OCI-LY7 (cell line): ENCODE data around the gene HEMGN. TPM values are rescaled to one million over a fixed set of nuclear protein-coding genes. Genes with fewer than 3 reads are reported as not detected.

Experiments
- BruUV-seq: library from RNA; stranded (reverse); fragments of 400-500 nt; replicated peaks from 2 replicates; lab custom pipeline; 2021; lab: Mats Ljungman, UMichigan
- CTCF ChIA-PET: fragments of 300-600 bp; sonication (Branson Sonifier 250); formaldehyde crosslinking; loops from one replicate; lab custom pipeline; 2022; ENCODE audit warnings: antibody characterized with exemption; ENCODE audit not compliant: unreplicated experiment; lab: Charles Lee
- POLR2A ChIA-PET: fragments of 300-600 bp; sonication (Branson Sonifier 250); formaldehyde crosslinking; loops from one replicate; lab custom pipeline; 2022; ENCODE audit warnings: antibody characterized with exemption; lab: Charles Lee
- DNase-seq: peaks from one replicate; pipeline ENCODE4 v3.0.0-alpha.2; 2015; ENCODE audit warnings: low spot score
- H2AFZ ChIP-seq: fragments of 200-600 bp; sonication (generic), shearing (Covaris generic); 2 replicates; pipeline ENCODE4 v1.6.1; 2014; ENCODE audit warnings: mild to moderate bottlenecking, antibody characterized with exemption, low read length, moderate library complexity
- H3K27ac ChIP-seq: fragments of 200-600 bp; sonication (generic); 2 replicates; pipeline ENCODE4 v1.5.1; 2014; ENCODE audit warnings: mixed run types, low read depth, mild to moderate bottlenecking, moderate library complexity, low read length, inconsistent platforms; ENCODE audit not compliant: poor library complexity, severe bottlenecking
- H3K36me3 ChIP-seq: fragments of 200-600 bp; sonication (generic); 2 replicates; pipeline ENCODE4 v1.6.1; 2014; ENCODE audit warnings: mild to moderate bottlenecking, antibody characterized with exemption, low read length, moderate library complexity, mixed read lengths; ENCODE audit not compliant: insufficient read depth
- H3K4me1 ChIP-seq: fragments of 200-600 bp; sonication (generic); 2 replicates; pipeline ENCODE4 v1.5.1; 2014; ENCODE audit warnings: mild to moderate bottlenecking, low read length; ENCODE audit not compliant: insufficient read depth, poor library complexity, severe bottlenecking
- H3K4me2 ChIP-seq: fragments of 200-600 bp; sonication (generic); 2 replicates; pipeline ENCODE4 v1.6.1; 2014; ENCODE audit warnings: mild to moderate bottlenecking, low read length
- H3K4me3 ChIP-seq: fragments of 200-600 bp; sonication (generic); 2 replicates; pipeline ENCODE4 v1.5.1; 2014; ENCODE audit warnings: mild to moderate bottlenecking, low read depth, low read length; ENCODE audit not compliant: poor library complexity, severe bottlenecking
- H3K79me2 ChIP-seq: fragments of 200-600 bp; sonication (generic); 2 replicates; pipeline ENCODE4 v1.6.1; 2016; ENCODE audit warnings: low read depth, mild to moderate bottlenecking, low read length, moderate library complexity, mixed read lengths; ENCODE audit not compliant: insufficient read depth
- H3K9me2 ChIP-seq: fragments of 200-600 bp; sonication (generic); 2 replicates; pipeline ENCODE4 v1.6.1; 2016; ENCODE audit warnings: mild to moderate bottlenecking, low read length, mixed read lengths; ENCODE audit not compliant: insufficient read depth
- H3K9me3 ChIP-seq: fragments of 200-600 bp; sonication (generic); 2 replicates; pipeline ENCODE4 v1.6.1; 2014; ENCODE audit warnings: mild to moderate bottlenecking, mixed run types, low read length, mixed read lengths
- H4K20me1 ChIP-seq: fragments of 200-600 bp; sonication (generic); 2 replicates; pipeline ENCODE4 v1.6.1; 2014; ENCODE audit warnings: mild to moderate bottlenecking, antibody characterized with exemption, low read length, moderate library complexity, mixed read lengths; ENCODE audit not compliant: insufficient read depth
- CTCF ChIP-seq: fragments of 200-600 bp; sonication (generic); conservative IDR thresholded peaks from 2 replicates; pipeline ENCODE4 v1.5.1; 2014; ENCODE audit warnings: mild to moderate bottlenecking, antibody characterized with exemption, low read length, moderate library complexity, mixed read lengths
- EZH2phosphoT487 ChIP-seq: fragments of 200-600 bp; sonication (generic); IDR thresholded peaks from 2 replicates; pipeline ENCODE4 v1.6.1; 2018; ENCODE audit warnings: low read depth, borderline replicate concordance, mild to moderate bottlenecking, mixed run types, antibody characterized with exemption, low read length, moderate library complexity, mixed read lengths
- intact Hi-C: fragments of 100-400 bp; cut with micrococcal nuclease; formaldehyde crosslinking; loops from one replicate; pipeline ENCODE4 v1.10.0; 2022; ENCODE audit not compliant: unreplicated experiment
- total RNA-seq, 2 experiments: library from RNA; depleted of rRNA in 1 of 2; stranded (reverse); fragments of >200 nt in 1 of 2; shearing (Covaris generic) in 1 of 2; gene quantifications; 2 replicates each; pipeline ENCODE4 v1.2.3, GENCODE V29; 2014 to 2022

The HEMGN gene
- total RNA-seq, 2 experiments from 2014 or later, result 3.8 to 5.4 TPM

GRCh38 chr9:97919217-97919813 lies 18.7 kb downstream of the HEMGN start:
- intact Hi-C loops, result no loop called here
- no peak for DNase-seq
- no TSS peak for BruUV-seq
- Histone ChIP-seq H3K79me2 (peaks cover 14% of the 10 kb centered on the region; the same call in 1 of the 2 replicates), H3K4me3 (no peak overlapping the region), H3K4me2 (peak overlapping the region; percentile 85; the same call in 1 of the 2 replicates), H3K27ac (no peak overlapping the region), H3K9me3 (no peaks in the 10 kb centered on the region), H3K9me2 (no peaks in the 10 kb centered on the region; the same call in 1 of the 2 replicates), H4K20me1 (no peaks in the 10 kb centered on the region), H3K36me3 (peaks cover 13% of the 10 kb centered on the region), H3K4me1 (peaks cover 18% of the 10 kb centered on the region), H2AFZ (no peak overlapping the region)
- ChIA-PET CTCF (no interaction called here), POLR2A (interaction anchor here (1.0 to 2.6 kb wide), 2 partner anchors 17 to 202 kb away, joined by 4 to 10 read pairs; no protein-coding TSS in a partner anchor)
- no peak for TF ChIP-seq EZH2phosphoT487

GRCh38 chr9:97918611-97919010 lies 19.4 kb downstream of the HEMGN start:
- H3K9me2 ChIP-seq, result no peaks in the 10 kb centered on the region; the same call in 1 of the 2 replicates
- no peak overlapping the region for H3K4me3 ChIP-seq
- intact Hi-C loops, result no loop called here
- POLR2A ChIA-PET, result no interaction called here
- no peaks in the 10 kb centered on the region for H4K20me1 ChIP-seq
- peaks cover 13% of the 10 kb centered on the region for H3K4me1 ChIP-seq
- no peak overlapping the region for H3K27ac ChIP-seq
- no peak for TF ChIP-seq EZH2phosphoT487
- TF ChIP-seq CTCF, result no peak
- H3K4me2 ChIP-seq, result no peak overlapping the region
- H3K79me2 ChIP-seq, result peaks cover 14% of the 10 kb centered on the region; the same call in 1 of the 2 replicates
- H2AFZ ChIP-seq, result no peak overlapping the region
- no TSS peak for BruUV-seq
- no peaks in the 10 kb centered on the region for H3K9me3 ChIP-seq
- peaks cover 19% of the 10 kb centered on the region for H3K36me3 ChIP-seq
- CTCF ChIA-PET, result no interaction called here
- no peak for DNase-seq

GRCh38 chr9:97911970-97912369 lies 26.0 kb downstream of the HEMGN start:
- Histone ChIP-seq H3K36me3 (peaks cover 83% of the 10 kb centered on the region), H2AFZ (no peak overlapping the region), H3K9me2 (no peaks in the 10 kb centered on the region; the same call in 1 of the 2 replicates), H4K20me1 (no peaks in the 10 kb centered on the region), H3K79me2 (no peaks in the 10 kb centered on the region), H3K9me3 (no peaks in the 10 kb centered on the region), H3K4me3 (no peak overlapping the region), H3K27ac (no peak overlapping the region), H3K4me2 (no peak overlapping the region), H3K4me1 (peaks cover 7% of the 10 kb centered on the region)
- POLR2A ChIA-PET, result no interaction called here
- BruUV-seq, result no TSS peak
- no peak for DNase-seq
- TF ChIP-seq EZH2phosphoT487, result no peak
- TF ChIP-seq CTCF, result no peak
- intact Hi-C loops, result no loop called here
- CTCF ChIA-PET, result no interaction called here
